KMS-11 (cell line): ENCODE results near the gene EDN2.

Source experiments
- H2AFZ ChIP-seq: fragments of 200-600 bp; sonication (generic); 2 replicates; pipeline ENCODE4 v1.6.1; 2016; ENCODE audit warnings: antibody characterized with exemption, mixed run types, low read depth
- H3K27ac ChIP-seq: fragments of 200-600 bp; sonication (generic); 2 replicates; pipeline ENCODE4 v1.6.1; 2016; ENCODE audit warnings: mild to moderate bottlenecking, mixed run types
- H3K27me3 ChIP-seq: fragments of 200-600 bp; sonication (generic); 2 replicates; pipeline ENCODE4 v1.6.1; 2017; ENCODE audit warnings: mild to moderate bottlenecking, low read depth, mixed run types, moderate library complexity; ENCODE audit not compliant: insufficient read depth
- H3K36me3 ChIP-seq: fragments of 200-600 bp; sonication (generic); 2 replicates; pipeline ENCODE4 v1.6.1; 2017; ENCODE audit warnings: mild to moderate bottlenecking, mixed run types; ENCODE audit not compliant: insufficient read depth
- H3K4me1 ChIP-seq: fragments of 200-600 bp; sonication (generic); 2 replicates; pipeline ENCODE4 v1.6.1; 2016; ENCODE audit warnings: mild to moderate bottlenecking, low read depth, mixed run types; ENCODE audit not compliant: poor library complexity, severe bottlenecking
- H3K4me2 ChIP-seq: fragments of 200-600 bp; sonication (generic); 2 replicates; pipeline ENCODE4 v1.7.0; 2016; ENCODE audit warnings: mild to moderate bottlenecking, mixed run types
- H3K4me3 ChIP-seq: fragments of 200-600 bp; sonication (generic); IDR thresholded peaks from 2 replicates; pipeline ENCODE4 v1.6.1; 2017; ENCODE audit warnings: low read depth, low read length, mixed read lengths; ENCODE audit not compliant: insufficient read depth
- H3K79me2 ChIP-seq: fragments of 200-600 bp; sonication (generic); 2 replicates; pipeline ENCODE4 v1.6.1; 2016; ENCODE audit warnings: low read depth, mixed run types; ENCODE audit not compliant: insufficient read depth
- H3K9ac ChIP-seq: fragments of 200-600 bp; sonication (generic); 2 replicates; pipeline ENCODE4 v1.6.1; 2016; ENCODE audit warnings: mild to moderate bottlenecking, mixed run types
- H4K20me1 ChIP-seq: fragments of 200-600 bp; sonication (generic); 2 replicates; pipeline ENCODE4 v1.6.1; 2016; ENCODE audit warnings: mild to moderate bottlenecking, mixed run types; ENCODE audit not compliant: insufficient read depth
- TF ChIP-seq, protein P1 (sequence below): fragments of 200-600 bp; sonication (generic); conservative IDR thresholded peaks from 2 replicates; pipeline ENCODE4 v1.6.1; 2017; ENCODE audit warnings: low read depth, mild to moderate bottlenecking, antibody characterized with exemption, low read length, moderate library complexity, mixed read lengths

The EDN2 gene

GRCh38 chr1:41489561-41489960 is 5.1 kb upstream of the EDN2 start:
- no peaks in the 10 kb centered on the region for H3K36me3 ChIP-seq
- no peak overlapping the region for H2AFZ ChIP-seq
- no peak overlapping the region for H3K4me2 ChIP-seq
- H3K9ac ChIP-seq, result no peak overlapping the region
- H3K4me3 ChIP-seq, result no peak overlapping the region
- TF ChIP-seq, protein P1, sequence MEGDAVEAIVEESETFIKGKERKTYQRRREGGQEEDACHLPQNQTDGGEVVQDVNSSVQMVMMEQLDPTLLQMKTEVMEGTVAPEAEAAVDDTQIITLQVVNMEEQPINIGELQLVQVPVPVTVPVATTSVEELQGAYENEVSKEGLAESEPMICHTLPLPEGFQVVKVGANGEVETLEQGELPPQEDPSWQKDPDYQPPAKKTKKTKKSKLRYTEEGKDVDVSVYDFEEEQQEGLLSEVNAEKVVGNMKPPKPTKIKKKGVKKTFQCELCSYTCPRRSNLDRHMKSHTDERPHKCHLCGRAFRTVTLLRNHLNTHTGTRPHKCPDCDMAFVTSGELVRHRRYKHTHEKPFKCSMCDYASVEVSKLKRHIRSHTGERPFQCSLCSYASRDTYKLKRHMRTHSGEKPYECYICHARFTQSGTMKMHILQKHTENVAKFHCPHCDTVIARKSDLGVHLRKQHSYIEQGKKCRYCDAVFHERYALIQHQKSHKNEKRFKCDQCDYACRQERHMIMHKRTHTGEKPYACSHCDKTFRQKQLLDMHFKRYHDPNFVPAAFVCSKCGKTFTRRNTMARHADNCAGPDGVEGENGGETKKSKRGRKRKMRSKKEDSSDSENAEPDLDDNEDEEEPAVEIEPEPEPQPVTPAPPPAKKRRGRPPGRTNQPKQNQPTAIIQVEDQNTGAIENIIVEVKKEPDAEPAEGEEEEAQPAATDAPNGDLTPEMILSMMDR, result no peak
- no peak overlapping the region for H3K27ac ChIP-seq
- no peaks in the 10 kb centered on the region for H3K79me2 ChIP-seq
- peaks cover 16% of the 10 kb centered on the region for H3K4me1 ChIP-seq
- H3K27me3 ChIP-seq, result no peaks in the 10 kb centered on the region
- no peaks in the 10 kb centered on the region for H4K20me1 ChIP-seq

DNA sequence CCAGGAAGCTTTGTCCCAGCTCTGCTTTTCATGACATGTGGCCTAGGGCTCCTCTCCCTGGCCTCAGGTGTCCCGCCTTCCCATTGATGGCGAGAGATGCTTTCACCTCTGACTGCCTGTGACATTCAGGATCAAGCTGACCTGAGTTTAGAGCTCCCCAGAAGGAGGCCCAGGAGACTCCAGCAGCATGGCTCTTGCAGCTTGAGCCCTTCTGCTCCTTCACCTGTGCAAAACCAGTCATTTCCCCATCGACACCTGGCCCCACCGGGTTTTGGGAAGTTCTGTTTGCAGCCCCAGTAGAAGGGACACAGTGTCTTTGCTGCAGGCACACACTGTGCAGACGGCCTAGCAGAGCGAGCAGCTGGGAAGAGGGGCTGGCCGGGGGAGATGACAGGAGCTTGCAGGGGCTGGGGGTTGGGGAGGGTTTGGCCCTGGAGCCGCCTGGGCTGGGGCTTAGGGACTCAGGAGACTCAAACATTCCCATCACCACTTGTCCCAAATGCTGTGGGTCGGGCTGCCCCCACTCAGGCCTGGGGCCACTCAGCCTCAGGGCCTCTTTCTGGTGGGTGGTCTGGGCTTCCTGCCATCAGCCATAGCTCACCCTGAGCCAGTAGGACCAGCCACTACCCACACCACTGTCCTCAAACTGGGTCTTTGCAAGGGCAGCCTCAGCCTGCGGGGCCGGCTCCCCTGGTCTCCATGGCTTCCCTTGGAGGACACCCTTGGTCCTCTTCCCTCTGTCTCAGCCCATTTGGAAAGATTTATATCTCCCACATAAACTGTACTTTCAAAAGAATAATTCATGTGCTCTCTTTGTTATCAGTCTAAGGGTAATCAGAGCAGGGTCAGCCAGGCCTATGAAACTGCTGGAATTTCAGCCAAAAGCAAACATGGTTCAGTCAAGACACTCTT is 3.8 kb upstream of the EDN2 start:
- Histone ChIP-seq H2AFZ (no peak overlapping the region), H3K36me3 (no peaks in the 10 kb centered on the region), H3K27me3 (no peaks in the 10 kb centered on the region), H3K4me1 (peaks cover 29% of the 10 kb centered on the region), H3K79me2 (no peaks in the 10 kb centered on the region), H3K4me3 (no peak overlapping the region), H3K27ac (no peak overlapping the region), H3K4me2 (no peak overlapping the region), H3K9ac (no peak overlapping the region), H4K20me1 (no peaks in the 10 kb centered on the region)
- TF ChIP-seq, protein P1, result no peak

DNA sequence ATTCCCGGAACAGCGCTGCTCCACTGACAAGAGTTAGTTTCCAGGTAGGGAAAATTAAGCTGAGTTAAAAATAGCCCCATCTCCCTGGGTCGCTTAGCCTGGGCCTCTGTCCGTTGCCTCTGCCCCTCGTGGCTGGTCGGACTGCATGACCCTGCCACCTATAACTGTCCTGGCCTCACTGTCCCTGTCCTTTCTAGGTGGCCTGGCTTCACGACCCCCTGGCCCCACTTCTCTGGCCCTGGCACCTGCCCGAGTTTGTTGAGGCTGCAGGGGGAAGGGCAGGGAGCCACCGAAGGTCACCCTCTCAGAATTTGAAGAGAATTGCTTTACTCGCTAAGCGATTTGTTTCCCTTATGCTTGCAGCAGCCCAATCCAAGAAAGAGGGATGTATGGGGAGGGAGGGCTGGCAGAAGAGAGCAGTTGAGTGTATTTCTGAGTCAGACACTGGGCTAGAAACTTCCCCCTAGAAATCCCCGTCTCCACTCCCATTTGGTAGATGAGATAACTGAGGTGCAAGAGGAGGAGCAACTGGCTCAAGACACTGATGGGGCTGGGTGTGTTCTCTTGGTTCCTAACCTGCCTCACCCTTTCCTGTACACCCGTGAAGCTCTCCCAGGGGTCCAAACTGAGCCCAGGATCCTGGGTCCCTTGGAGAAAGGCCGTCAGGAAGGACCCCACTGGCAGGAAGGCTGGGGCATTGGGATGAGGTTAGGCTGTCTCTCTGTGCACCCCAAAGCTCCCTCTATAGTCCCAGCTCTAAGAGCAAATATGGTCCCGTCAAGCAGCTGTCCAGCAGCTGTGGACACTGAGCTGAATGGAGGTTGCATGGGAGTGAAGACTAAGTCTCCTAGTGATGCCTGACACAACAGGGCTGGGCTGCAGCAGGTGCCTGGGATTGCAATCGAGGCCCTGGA is 2.9 kb upstream of the EDN2 start:
- no peaks in the 10 kb centered on the region for H3K79me2 ChIP-seq
- peaks cover 36% of the 10 kb centered on the region for H3K4me1 ChIP-seq
- no peak overlapping the region for H2AFZ ChIP-seq
- H3K4me2 ChIP-seq, result no peak overlapping the region
- no peaks in the 10 kb centered on the region for H4K20me1 ChIP-seq
- no peak overlapping the region for H3K27ac ChIP-seq
- H3K9ac ChIP-seq, result no peak overlapping the region
- H3K27me3 ChIP-seq, result no peaks in the 10 kb centered on the region
- TF ChIP-seq, protein P1, result no peak
- H3K4me3 ChIP-seq, result no peak overlapping the region
- no peaks in the 10 kb centered on the region for H3K36me3 ChIP-seq

GRCh38 chr1:41486371-41487125 is 2.1 kb upstream of the EDN2 start:
- Histone ChIP-seq H4K20me1 (no peaks in the 10 kb centered on the region), H2AFZ (no peak overlapping the region), H3K4me3 (no peak overlapping the region), H3K36me3 (no peaks in the 10 kb centered on the region), H3K4me1 (peaks cover 41% of the 10 kb centered on the region), H3K79me2 (no peaks in the 10 kb centered on the region), H3K4me2 (no peak overlapping the region), H3K9ac (no peak overlapping the region), H3K27me3 (no peaks in the 10 kb centered on the region), H3K27ac (no peak overlapping the region)
- TF ChIP-seq, protein P1, result no peak
